DMS153 (cell line): Measurements from ENCODE around the gene SH3BGRL2.
"Not testable (repeated sequence)": the region's sequence is repeated elsewhere in the genome, so short reads cannot be mapped to it uniquely, and the experiment has no call there.

Source experiments
- DNase-seq: peaks from one replicate; lab custom pipeline; 2025; lab: John Stamatoyannopoulos, UW

SH3BGRL2 gene

DNA sequence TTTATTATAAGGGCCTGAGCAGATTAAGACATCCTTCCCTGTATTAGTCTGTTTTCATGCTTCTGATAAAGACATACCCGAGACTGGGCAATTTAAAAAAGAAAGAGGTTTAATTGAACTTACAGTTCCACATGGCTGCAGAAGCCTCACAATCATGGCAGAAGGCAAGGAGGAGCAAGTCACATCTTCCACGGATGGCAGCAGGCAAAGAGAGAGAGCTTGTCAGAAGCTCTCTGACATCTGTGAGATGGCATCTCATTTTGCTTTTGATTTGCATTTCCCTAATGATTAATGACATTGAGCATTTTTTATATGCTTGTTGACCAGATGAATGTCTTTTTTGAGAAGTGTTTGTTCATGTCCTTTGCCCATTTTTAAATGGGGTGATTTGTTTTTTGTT is 114.2 kb downstream of the SH3BGRL2 start:
- DNase-seq = not testable (repeated sequence)

DNA sequence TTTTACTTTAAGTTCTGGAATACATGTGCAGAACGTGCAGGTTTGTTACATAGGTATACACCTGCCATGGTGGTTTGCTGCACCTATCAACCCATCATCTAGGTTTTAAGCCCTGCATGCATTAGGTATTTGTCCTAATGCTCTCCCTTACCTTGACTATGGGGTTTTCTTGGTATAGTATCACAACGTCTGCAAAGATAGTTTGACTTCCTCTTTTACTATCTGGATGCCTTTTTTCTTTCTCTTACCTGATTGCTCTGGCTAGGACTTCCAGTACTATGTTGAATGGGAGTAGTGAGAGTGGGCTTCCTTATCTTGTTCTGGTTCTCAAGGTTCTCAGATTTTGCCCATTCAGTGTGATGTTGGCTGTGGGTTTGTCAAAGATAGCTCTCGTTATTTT is 115.2 kb downstream of the SH3BGRL2 start:
- not testable (repeated sequence) for DNase-seq

DNA sequence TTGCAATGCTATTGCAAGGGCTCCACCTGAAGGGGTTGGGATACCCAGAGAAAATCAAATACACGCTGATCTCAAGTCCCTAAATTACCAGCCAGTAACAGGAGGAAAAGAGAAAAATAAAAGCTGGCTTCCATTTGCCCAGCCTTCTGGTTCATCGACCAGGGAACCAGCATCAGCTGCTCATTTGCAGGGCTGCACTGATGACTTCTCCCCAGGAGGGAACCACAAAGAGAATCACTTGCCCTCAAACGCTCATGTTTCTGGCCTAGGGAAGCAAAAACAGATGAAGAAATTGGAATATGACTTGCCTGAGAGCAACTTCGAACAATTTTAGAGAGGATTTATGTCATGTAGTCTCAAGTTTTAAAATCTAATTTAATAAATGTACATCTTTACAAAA is 119.7 kb downstream of the SH3BGRL2 start:
- no peak for DNase-seq
